ENCODE results near the gene SUN5. TPM values are rescaled to one million over a fixed set of nuclear protein-coding genes. Genes with fewer than 3 reads are reported as not detected.

SUN5 gene, protein sequence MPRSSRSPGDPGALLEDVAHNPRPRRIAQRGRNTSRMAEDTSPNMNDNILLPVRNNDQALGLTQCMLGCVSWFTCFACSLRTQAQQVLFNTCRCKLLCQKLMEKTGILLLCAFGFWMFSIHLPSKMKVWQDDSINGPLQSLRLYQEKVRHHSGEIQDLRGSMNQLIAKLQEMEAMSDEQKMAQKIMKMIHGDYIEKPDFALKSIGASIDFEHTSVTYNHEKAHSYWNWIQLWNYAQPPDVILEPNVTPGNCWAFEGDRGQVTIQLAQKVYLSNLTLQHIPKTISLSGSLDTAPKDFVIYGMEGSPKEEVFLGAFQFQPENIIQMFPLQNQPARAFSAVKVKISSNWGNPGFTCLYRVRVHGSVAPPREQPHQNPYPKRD
- total RNA-seq (2021) (not detected in 3 replicates), Bru-seq, nascent RNA (not detected)
- long read RNA-seq, experiment 1, result 0 reads
- long read RNA-seq, experiment 2, result 0 reads
- long read RNA-seq, experiment 3, result 0 reads

DNA sequence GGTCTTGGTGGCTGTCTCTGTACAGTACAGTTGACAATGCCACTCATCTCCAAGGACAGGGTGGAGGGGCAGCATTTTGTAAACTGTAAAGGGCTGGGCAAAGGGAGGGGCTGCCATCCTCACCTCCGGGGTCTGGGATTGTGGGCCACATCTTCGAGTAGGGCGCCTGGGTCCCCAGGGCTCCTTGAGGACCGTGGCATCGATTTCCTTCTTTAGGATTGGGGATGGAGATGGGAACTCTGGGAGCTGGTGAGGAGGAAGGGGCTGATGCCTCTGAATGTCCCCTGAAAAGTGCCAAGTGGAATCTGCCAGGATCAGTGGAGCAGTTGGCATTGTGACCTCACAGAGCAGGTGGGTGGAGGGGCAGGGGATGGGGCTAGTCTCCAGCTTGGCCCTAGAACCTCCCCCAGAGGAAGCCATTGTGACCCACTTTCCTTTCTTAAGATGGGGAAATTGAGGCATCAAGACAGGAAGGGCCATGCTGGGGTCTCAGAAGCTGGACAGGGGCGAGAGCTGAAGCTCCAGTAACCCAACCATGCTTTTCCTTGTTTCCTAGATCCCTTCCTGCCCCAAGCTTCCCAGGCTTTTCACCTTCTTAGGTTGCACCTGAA is at the start of gene SUN5:
Gene SUN5 (minus strand): TSS at position 293 of the 611 bp plus-strand sequence. CDS start 93 bp downstream, at position 200.
- ATAC-seq (no peak), DNase-seq (ENCODE audit: low spot score) (no peak)
- TF ChIP-seq GTF2I (CRISPR knock-in tag; conservative IDR thresholded peaks at IDR 0.05) (no peak), CREB1 (CRISPR knock-in tag; IDR thresholded peaks at IDR 0.05) (no peak), ZNF671 (CRISPR knock-in tag; IDR thresholded peaks at IDR 0.05) (no peak), OVOL2 (CRISPR knock-in tag; IDR thresholded peaks at IDR 0.05; ENCODE audit: borderline replicate concordance) (no peak), NR1H2 (CRISPR knock-in tag; IDR thresholded peaks at IDR 0.05) (no peak), NR2C2 (CRISPR knock-in tag; IDR thresholded peaks at IDR 0.05) (no peak), HMGA2 (CRISPR knock-in tag; IDR thresholded peaks at IDR 0.05) (no peak), JAZF1 (CRISPR knock-in tag; IDR thresholded peaks at IDR 0.05) (no peak), RORB (CRISPR knock-in tag; IDR thresholded peaks at IDR 0.05) (no peak), TP53 (CRISPR knock-in tag; IDR thresholded peaks at IDR 0.05) (no peak), ATF1 (CRISPR knock-in tag; IDR thresholded peaks at IDR 0.05) (no peak), FOXK1 (CRISPR knock-in tag; IDR thresholded peaks at IDR 0.05) (no peak), ETV6 (CRISPR knock-in tag; IDR thresholded peaks at IDR 0.05) (no peak)
- TF ChIP-seq, protein P1, sequence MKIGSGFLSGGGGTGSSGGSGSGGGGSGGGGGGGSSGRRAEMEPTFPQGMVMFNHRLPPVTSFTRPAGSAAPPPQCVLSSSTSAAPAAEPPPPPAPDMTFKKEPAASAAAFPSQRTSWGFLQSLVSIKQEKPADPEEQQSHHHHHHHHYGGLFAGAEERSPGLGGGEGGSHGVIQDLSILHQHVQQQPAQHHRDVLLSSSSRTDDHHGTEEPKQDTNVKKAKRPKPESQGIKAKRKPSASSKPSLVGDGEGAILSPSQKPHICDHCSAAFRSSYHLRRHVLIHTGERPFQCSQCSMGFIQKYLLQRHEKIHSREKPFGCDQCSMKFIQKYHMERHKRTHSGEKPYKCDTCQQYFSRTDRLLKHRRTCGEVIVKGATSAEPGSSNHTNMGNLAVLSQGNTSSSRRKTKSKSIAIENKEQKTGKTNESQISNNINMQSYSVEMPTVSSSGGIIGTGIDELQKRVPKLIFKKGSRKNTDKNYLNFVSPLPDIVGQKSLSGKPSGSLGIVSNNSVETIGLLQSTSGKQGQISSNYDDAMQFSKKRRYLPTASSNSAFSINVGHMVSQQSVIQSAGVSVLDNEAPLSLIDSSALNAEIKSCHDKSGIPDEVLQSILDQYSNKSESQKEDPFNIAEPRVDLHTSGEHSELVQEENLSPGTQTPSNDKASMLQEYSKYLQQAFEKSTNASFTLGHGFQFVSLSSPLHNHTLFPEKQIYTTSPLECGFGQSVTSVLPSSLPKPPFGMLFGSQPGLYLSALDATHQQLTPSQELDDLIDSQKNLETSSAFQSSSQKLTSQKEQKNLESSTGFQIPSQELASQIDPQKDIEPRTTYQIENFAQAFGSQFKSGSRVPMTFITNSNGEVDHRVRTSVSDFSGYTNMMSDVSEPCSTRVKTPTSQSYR (CRISPR knock-in tag; IDR thresholded peaks at IDR 0.05), result no peak
- TF ChIP-seq, protein P2, sequence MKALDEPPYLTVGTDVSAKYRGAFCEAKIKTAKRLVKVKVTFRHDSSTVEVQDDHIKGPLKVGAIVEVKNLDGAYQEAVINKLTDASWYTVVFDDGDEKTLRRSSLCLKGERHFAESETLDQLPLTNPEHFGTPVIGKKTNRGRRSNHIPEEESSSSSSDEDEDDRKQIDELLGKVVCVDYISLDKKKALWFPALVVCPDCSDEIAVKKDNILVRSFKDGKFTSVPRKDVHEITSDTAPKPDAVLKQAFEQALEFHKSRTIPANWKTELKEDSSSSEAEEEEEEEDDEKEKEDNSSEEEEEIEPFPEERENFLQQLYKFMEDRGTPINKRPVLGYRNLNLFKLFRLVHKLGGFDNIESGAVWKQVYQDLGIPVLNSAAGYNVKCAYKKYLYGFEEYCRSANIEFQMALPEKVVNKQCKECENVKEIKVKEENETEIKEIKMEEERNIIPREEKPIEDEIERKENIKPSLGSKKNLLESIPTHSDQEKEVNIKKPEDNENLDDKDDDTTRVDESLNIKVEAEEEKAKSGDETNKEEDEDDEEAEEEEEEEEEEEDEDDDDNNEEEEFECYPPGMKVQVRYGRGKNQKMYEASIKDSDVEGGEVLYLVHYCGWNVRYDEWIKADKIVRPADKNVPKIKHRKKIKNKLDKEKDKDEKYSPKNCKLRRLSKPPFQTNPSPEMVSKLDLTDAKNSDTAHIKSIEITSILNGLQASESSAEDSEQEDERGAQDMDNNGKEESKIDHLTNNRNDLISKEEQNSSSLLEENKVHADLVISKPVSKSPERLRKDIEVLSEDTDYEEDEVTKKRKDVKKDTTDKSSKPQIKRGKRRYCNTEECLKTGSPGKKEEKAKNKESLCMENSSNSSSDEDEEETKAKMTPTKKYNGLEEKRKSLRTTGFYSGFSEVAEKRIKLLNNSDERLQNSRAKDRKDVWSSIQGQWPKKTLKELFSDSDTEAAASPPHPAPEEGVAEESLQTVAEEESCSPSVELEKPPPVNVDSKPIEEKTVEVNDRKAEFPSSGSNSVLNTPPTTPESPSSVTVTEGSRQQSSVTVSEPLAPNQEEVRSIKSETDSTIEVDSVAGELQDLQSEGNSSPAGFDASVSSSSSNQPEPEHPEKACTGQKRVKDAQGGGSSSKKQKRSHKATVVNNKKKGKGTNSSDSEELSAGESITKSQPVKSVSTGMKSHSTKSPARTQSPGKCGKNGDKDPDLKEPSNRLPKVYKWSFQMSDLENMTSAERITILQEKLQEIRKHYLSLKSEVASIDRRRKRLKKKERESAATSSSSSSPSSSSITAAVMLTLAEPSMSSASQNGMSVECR (CRISPR knock-in tag; IDR thresholded peaks at IDR 0.05; ENCODE audit: borderline replicate concordance), result no peak
- TF ChIP-seq, protein P3, sequence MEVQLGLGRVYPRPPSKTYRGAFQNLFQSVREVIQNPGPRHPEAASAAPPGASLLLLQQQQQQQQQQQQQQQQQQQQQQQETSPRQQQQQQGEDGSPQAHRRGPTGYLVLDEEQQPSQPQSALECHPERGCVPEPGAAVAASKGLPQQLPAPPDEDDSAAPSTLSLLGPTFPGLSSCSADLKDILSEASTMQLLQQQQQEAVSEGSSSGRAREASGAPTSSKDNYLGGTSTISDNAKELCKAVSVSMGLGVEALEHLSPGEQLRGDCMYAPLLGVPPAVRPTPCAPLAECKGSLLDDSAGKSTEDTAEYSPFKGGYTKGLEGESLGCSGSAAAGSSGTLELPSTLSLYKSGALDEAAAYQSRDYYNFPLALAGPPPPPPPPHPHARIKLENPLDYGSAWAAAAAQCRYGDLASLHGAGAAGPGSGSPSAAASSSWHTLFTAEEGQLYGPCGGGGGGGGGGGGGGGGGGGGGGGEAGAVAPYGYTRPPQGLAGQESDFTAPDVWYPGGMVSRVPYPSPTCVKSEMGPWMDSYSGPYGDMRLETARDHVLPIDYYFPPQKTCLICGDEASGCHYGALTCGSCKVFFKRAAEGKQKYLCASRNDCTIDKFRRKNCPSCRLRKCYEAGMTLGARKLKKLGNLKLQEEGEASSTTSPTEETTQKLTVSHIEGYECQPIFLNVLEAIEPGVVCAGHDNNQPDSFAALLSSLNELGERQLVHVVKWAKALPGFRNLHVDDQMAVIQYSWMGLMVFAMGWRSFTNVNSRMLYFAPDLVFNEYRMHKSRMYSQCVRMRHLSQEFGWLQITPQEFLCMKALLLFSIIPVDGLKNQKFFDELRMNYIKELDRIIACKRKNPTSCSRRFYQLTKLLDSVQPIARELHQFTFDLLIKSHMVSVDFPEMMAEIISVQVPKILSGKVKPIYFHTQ (CRISPR knock-in tag; IDR thresholded peaks at IDR 0.05), result no peak
- TF ChIP-seq, protein P4, sequence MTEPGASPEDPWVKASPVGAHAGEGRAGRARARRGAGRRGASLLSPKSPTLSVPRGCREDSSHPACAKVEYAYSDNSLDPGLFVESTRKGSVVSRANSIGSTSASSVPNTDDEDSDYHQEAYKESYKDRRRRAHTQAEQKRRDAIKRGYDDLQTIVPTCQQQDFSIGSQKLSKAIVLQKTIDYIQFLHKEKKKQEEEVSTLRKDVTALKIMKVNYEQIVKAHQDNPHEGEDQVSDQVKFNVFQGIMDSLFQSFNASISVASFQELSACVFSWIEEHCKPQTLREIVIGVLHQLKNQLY (CRISPR knock-in tag; IDR thresholded peaks at IDR 0.05), result no peak
- ChIA-PET CTCF (interaction anchor here (0.6 to 3.5 kb wide), 27 partner anchors 9 to 465 kb away, joined by 3 to 51 read pairs (median 4); partner anchors contain the start of gene BPIFB6), POLR2A (no interaction called here)
- Mint-ChIP-seq H3K27ac (no peak within 1 kb of the TSS), H3K36me3 (no peaks in the 10 kb centered on the region; the same call in 1 of the 2 replicates), H3K27me3 (ENCODE audit: low read depth) (no peaks in the 10 kb centered on the region), H3K4me1 (no peaks in the 10 kb centered on the region), H3K4me3 (no peak within 1 kb of the TSS), H3K9me3 (peaks cover 6% of the 10 kb centered on the region)
